ENCODE results near the gene RYR2. TPM values are rescaled to one million over a fixed set of nuclear protein-coding genes. Genes with fewer than 3 reads are reported as not detected.

Gene RYR2
- total RNA-seq, 4 donors from 2014 or later: 0.88 to 8.4 (median 5.5) TPM

DNA sequence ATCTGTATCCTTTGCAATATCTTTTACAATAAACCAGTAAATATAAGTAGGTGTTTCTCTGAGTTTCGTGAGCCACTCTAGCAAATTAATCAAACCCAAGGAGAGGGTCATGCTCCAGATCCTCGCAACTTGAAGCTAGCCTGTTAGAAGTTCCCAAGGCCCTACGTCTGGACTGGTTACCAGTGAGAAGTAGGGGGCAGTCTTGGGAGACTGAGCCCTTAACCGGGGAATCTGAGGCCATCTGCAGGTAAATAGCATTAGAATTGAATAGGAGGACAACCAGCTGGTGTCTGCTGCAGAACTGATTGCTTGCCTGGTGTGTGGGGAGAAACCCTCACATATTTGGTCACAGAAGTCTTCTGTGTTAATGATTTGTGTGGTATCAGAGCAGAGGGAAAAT is 190.5 kb downstream of the RYR2 start:
- no peaks in the 10 kb centered on the region for H3K36me3 ChIP-seq
- intact Hi-C loops (cut with DNase I; ENCODE audit: low total_unique reads): no loop called here
- no peaks in the 10 kb centered on the region for H3K27me3 ChIP-seq
- TF ChIP-seq CTCF (IDR thresholded peaks at IDR 0.05): no peak
- TF ChIP-seq POLR2A (IDR thresholded peaks at IDR 0.05): no peak
- H3K27ac ChIP-seq: no peak overlapping the region
- H3K4me1 ChIP-seq: no peaks in the 10 kb centered on the region
- H3K9me3 ChIP-seq: no peaks in the 10 kb centered on the region
- DNase-seq: no peak
- no peak overlapping the region for H3K4me3 ChIP-seq

GRCh38 chr1:237235091-237235490 is 193.1 kb downstream of the RYR2 start:
- Histone ChIP-seq H3K36me3 (no peaks in the 10 kb centered on the region), H3K27ac (no peak overlapping the region), H3K9me3 (no peaks in the 10 kb centered on the region), H3K4me1 (no peaks in the 10 kb centered on the region), H3K4me3 (no peak overlapping the region), H3K27me3 (no peaks in the 10 kb centered on the region)
- intact Hi-C loops (cut with DNase I; ENCODE audit: low total_unique reads): no loop called here
- TF ChIP-seq POLR2A (IDR thresholded peaks at IDR 0.05): no peak
- no peak for TF ChIP-seq CTCF (IDR thresholded peaks at IDR 0.05)
- no peak for DNase-seq

GRCh38 chr1:237237721-237238120 is 195.7 kb downstream of the RYR2 start:
- Histone ChIP-seq H3K4me3 (no peak overlapping the region), H3K4me1 (no peaks in the 10 kb centered on the region), H3K27ac (no peak overlapping the region), H3K9me3 (no peaks in the 10 kb centered on the region), H3K27me3 (no peaks in the 10 kb centered on the region), H3K36me3 (no peaks in the 10 kb centered on the region)
- intact Hi-C loops (cut with DNase I; ENCODE audit: low total_unique reads): no loop called here
- DNase-seq: no peak
- TF ChIP-seq POLR2A (IDR thresholded peaks at IDR 0.05) (no peak), CTCF (IDR thresholded peaks at IDR 0.05) (no peak)

DNA sequence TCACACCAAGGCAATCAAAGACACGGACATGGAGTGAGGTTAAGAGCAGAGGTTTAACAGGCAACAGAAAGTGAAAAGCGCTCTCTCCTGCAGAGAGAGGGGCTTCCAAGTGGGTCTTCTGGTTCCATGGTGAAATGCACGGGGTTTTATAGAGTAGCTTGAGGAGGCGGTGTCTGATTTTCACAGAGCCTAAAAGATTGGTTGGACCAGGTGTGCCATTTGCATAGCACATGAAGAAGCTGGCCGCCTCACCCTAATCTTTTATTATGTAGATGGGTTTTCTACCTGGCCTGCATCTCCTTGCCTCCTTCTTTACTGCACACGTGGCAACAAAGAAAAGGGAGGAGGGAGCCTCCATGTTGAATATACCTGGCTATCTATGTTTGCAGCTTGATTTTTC is 197.3 kb downstream of the RYR2 start:
- Histone ChIP-seq H3K9me3 (no peaks in the 10 kb centered on the region), H3K36me3 (no peaks in the 10 kb centered on the region), H3K27me3 (no peaks in the 10 kb centered on the region), H3K4me3 (no peak overlapping the region), H3K27ac (no peak overlapping the region), H3K4me1 (no peaks in the 10 kb centered on the region)
- TF ChIP-seq POLR2A (IDR thresholded peaks at IDR 0.05) (no peak), CTCF (IDR thresholded peaks at IDR 0.05) (no peak)
- intact Hi-C loops (cut with DNase I; ENCODE audit: low total_unique reads): no loop called here
- DNase-seq: no peak

DNA sequence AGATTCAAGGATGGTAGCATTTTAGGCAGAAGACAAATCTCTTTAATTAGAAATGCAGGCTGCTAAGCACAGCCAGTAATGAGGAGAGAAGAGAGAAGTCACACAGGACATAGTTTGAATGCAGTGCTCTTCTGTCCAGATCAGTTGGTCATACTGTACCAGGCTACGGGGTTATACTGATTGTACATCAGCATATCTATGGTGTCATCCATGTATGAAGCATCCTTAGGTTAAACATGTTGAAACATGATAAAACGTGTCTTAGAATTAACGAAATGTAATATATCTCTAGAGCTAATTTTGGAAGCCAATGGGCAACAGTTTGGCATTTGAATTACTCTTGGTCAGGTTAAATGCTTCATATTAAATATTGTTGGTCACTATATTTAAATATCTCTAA is 199.1 kb downstream of the RYR2 start:
- no peak for DNase-seq
- TF ChIP-seq CTCF (IDR thresholded peaks at IDR 0.05) (no peak), POLR2A (IDR thresholded peaks at IDR 0.05) (no peak)
- Histone ChIP-seq H3K4me3 (no peak overlapping the region), H3K4me1 (no peaks in the 10 kb centered on the region), H3K27ac (no peak overlapping the region), H3K9me3 (no peaks in the 10 kb centered on the region), H3K27me3 (no peaks in the 10 kb centered on the region), H3K36me3 (no peaks in the 10 kb centered on the region)
- intact Hi-C loops (cut with DNase I; ENCODE audit: low total_unique reads): no loop called here
